ENCODE measurements around the gene DDX24. TPM values are rescaled to one million over a fixed set of nuclear protein-coding genes. Genes with fewer than 3 reads are reported as not detected.
"Not testable (repeated sequence)": the region's sequence is repeated elsewhere in the genome, so short reads cannot be mapped to it uniquely, and the experiment has no call there.

DDX24 gene
- total RNA-seq, 2 donors from 2014 or later, result 102 to 106 TPM

DNA sequence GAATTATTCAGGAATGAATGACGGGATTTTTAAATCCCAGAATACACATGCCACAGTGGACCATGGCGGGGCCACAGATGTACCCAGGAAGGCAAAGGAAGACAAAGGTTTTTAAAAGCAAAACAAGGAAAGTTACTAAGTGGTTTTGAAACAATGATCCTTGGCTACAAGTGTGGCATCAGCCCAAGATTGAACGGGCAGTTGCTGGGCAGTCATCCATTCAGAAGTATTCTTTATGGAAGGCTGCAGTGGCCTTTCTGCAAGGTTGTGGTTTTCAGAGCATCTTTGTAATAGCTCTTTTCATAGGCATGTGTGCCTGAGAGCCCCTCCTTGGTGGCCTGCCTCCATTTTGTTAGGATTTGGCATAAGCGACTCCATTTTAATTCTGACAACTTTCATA is 16.1 kb upstream of the DDX24 start:
- intact Hi-C loops (cut with DNase I, micrococcal nuclease), result no loop called here
- ATAC-seq, result no peak
- no peak for DNase-seq

DNA sequence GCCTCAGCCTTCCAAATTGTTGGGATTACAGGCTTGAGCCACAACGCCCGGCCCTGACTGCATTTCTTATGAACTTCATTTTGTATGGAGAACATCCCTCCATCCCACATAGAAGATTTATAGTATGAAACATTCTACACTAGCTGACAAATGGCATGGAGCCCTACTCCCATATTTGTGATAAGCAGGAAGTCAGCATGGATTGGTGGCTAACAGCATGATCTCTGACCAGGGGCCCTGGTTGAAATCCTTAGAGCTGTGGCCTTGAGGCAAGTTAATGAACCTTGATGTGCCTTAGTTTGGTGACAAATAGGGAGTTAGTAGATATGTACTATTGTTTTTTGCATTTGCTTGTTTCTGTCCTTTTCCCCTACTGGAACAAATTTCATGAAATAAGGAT is 12.4 kb upstream of the DDX24 start:
- intact Hi-C loops (cut with DNase I, micrococcal nuclease), result no loop called here
- ATAC-seq, result no peak
- no peak for DNase-seq

DNA sequence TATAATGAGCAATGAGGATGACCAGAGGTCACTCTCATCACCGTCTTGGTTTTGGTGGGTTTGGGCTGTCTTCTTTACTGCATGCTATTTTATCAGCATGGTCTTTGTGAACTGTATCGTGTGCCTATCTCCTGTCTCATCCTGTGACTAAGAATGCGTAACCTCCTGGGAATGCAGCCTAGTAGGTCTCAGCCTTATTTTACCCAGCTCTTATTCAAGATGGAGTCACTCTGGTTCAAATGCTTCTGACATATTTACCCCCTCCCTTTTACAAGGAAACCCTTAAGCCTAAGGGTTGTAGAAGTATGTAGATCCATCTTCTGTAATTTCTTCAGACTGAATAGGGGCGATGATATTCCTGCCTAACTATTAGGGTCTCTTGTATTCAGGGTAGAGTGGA is 8.5 kb upstream of the DDX24 start:
- DNase-seq, result no peak
- no peak for ATAC-seq
- intact Hi-C loops (cut with DNase I, micrococcal nuclease), result no loop called here

DNA sequence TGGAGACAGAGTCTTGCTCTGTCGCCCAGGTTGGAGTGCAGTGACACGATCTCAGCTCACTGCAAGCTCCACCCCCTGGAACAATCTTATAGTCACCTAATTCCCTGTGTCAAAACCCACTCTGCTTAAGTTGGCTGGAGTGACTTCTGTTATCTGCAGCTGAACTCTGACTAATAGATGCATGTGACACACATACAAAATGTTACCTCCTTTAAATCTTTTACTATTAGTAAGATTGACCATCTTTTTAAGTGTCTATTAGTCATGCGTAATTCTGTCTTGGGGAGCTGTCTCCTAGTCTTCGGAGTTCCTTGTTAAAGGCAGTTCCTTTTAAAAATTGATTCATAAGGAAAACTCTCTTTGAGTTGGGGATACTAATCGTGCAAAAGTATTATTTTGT is 7.5 kb upstream of the DDX24 start:
- no peak for ATAC-seq
- no peak for DNase-seq
- intact Hi-C loops (cut with DNase I, micrococcal nuclease), result no loop called here

DNA sequence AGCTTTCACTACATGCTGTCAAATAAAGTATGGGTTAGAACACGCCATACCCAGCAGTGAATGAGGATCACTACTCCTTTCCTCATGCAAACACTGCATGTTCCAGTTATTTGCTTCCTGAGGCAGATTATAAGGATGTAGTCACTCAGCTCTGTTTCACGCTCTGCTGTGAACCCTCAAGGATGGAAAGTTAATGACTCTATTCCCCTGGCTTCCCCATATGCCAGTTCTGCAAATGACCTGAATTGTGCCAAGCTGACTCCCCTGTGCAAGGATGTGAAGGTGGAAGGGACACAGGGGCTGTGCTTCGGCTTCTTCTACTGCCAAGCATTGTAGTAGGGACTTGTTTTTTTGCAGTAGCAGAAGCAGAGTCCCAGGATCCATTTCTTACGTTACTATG is 6.9 kb upstream of the DDX24 start:
- ATAC-seq, result no peak
- DNase-seq, result no peak
- intact Hi-C loops (cut with DNase I, micrococcal nuclease), result no loop called here

DNA sequence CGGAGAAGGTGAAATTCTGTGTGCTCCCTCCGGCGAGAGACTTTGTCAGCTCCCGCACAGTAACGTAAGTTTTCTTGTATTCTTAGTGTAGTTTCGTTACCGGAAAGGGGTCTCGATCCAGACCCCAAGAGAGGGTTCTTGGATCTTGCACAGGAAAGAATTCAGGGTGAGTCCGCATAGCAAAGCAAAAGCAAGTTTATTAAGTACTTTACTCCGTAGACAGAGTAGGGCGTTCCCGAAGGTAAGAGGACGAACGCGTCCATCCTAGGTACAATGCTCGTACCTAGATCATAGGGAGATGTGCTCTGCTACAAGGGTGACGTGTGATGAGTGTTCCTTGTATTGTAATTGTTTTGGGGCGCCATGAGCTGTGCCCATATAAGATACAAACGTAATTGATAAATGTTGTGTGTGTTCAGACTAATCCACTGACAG is 401 bp upstream of the DDX24 start:
- ATAC-seq (peak; percentile 53), DNase-seq (no peak)
- intact Hi-C loops (cut with DNase I, micrococcal nuclease), result no loop called here

DNA sequence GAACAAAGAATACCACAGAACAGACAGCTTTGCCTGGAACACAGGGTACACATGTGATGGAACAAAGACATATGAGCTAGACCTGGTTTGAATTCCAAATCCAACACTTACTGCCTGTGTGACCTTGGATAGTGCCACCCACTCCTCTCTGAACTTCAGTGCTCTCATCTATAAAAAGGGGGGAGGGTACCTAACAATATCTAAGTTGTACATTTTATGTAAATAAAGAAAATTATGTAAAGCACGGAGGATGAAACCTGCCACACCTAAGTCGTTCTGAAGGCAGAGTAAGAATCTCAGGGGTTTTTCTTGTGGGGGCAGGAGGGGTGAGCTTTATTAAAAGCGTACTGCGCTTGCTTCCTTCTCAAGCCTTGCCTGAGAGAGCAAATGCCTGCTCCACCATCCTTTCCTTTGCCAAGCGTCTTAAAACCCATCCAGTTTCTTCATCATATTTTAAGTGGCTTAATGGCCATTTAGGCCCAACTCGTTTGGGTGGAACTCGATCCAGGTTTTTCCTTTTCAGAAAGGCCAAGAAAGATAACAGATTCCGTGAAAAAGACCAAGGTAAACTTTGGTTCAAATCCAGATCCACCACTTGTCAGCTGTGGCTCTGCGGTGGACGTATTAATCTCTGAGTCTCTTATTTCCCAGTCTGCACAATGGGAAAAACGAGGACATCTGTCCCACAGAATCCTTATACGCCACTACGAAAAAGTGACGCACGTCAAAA is 946 bp downstream of the DDX24 start:
- no peak for ATAC-seq
- intact Hi-C loops (cut with DNase I, micrococcal nuclease), result no loop called here
- no peak for DNase-seq

DNA sequence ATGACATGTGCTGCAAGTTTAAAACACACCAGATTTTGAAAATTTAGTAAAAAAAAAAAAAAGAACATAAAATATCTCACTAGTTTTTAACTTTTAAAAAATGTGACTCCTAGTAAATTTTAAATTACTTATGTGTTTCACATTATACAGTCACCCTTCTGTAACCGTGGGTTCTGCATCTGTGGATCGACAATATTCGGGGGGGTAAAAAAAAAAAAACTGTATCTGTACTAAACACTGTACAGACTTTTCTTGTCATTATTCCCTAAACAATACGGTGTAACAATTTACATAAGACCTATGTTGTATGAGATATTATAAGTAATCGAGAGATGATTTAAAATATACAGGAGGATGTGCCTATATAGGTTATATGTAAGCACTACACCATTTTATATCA is 3.2 kb downstream of the DDX24 start:
- ATAC-seq, result no peak
- intact Hi-C loops (cut with DNase I, micrococcal nuclease), result no loop called here

DNA sequence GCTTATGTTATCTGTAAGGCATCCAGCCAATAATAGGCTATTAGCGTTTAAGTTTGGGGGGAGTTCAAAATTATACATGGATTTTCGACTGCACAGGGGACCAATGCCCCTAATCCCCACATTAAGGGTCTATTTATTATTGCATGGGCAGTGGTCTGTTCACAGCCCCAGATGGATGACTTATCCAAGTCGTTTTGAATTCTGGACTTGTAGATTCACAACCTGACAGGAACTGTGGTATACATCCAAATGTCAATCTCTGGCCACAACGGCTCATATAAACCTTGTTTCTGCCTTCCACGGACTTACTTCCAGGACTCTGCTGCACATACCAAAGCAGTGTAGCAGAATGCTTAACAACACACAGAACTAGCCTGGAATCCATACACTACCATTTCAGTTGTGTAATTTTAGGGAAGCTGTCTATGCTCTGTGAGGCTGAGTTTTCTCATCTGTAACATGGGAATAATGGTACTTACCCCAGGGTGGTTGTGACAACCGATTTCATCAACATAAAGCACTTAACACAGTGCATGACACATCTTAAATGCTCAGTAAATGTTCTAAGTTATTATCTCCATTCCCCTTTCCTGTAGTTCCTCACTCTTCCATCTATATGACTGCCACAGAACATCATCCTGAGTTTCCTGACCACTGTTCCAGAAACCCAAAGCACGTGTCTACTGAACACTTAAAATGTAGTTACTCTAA is 3.7 kb downstream of the DDX24 start:
- intact Hi-C loops (cut with DNase I, micrococcal nuclease), result no loop called here
- DNase-seq, result no peak
- ATAC-seq, result no peak

More for the DNA sequence above, 3.2 kb downstream of the DDX24 start:
- DNase-seq, result no peak

DNA sequence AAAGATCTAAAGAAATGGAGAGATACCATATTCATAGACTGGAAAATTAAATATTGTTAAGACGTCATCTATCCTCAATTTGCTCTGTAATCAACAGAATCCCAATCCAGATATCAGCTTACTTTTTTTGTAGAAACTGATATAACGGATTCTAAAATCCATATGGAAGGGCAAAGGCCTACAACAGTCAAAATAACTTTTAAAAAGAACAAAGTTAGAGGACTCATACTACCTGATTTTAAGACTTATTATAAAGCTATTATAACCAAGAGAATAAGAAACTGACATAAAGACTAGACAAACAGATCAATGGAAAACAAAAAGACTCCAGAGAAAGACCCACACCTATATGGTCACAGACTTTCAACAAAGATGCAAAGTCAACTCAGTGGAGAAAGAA is 6.0 kb downstream of the DDX24 start:
- no peak for DNase-seq
- no peak for ATAC-seq
- intact Hi-C loops (cut with DNase I, micrococcal nuclease), result no loop called here

DNA sequence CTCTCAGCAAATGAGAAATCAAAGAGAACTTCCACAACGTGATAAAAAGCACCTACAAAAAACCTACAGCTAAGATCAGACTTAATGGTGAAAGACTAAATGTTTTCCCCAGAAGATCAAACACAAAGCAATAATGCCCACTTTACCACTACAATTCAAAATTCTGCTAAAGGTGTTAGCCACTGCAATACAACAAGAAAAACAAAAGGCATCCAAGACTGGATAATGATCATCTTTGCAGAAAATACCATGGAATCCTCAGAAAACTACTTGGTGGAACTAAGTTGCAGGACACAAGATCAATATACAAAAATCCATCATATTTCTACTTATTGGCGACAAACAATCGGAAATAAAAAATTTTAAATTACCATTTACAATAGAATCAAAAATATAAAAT is 6.5 kb downstream of the DDX24 start:
- DNase-seq (no peak), ATAC-seq (no peak)
- intact Hi-C loops (cut with DNase I, micrococcal nuclease), result no loop called here

DNA sequence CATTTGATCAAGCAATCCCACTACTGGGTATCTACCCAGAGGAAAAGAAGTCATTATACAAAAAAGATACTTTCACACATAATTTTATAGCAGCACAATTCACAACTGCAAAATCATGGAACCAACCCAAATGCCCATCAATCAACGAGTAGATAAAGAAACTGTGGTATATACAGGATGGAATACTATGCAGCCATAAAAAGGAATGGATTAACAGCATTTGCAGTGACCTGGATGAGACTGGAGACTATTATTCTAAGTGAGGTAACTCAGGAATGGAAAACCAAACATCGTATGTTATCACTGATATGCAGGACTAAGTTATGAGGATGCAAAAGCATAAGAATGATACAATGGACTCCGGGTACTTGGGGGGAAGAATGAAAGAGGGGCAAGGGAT is 8.9 kb downstream of the DDX24 start:
- intact Hi-C loops (cut with DNase I, micrococcal nuclease); ATAC-seq; DNase-seq: not testable (repeated sequence)

DNA sequence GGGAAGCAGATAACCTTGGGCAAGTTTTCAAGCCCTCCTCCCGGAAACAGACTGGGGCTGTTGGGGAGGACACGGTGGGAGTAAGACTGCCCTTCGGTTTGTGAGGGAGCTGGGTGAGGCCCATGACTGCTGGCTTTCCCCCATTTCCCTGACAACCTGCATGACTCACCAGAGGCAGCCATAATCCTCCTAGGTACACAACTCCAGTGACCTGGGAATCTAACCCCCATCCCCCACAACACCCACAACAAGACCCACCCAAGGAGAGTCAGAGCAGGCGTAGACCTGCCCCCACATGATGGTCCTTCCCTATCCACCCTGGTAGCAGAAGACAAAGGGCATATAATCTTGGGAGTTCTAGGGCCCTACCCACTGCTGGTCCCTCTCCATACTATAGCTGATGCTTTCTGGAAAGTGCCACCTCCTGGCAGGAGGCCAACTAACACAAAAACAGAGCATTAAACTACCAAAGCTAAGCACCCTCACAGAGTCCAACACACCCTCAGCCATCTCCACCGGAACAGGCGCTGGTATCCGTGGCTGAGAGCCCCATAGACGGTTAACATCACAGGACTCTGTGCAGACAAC is 14.8 kb downstream of the DDX24 start:
- DNase-seq, result peak; percentile 61 to 87
- peak; percentile 94 for ATAC-seq
- intact Hi-C loops (cut with DNase I, micrococcal nuclease), result no loop called here

DNA sequence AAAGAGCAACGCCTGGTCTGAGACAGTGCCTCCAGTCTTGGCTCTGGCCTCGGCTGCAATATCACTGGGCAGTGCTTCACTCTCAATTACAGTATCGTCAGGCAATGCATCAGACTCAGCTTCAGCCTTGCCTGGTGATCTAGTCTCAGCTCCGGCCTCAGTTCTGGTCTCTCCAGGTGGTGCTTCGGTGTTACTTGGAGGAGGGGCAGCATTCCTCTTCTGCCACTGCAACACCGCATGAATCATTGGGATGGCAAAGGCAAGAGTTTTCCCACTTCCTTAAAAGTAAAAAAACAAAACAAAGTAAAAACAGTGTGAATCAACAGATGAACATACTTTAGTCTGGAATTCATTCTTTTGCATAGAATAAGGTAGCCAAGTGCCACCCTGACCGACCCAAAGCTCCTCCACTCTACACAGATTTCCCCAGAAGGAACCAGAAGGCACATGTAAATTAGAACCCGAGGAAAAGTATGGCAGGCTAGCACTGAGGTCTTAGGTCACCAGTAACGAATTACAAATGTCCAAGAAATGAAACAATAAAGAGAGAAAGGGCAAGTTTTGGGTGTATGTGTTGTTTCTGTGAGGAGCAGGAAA is 18.6 kb downstream of the DDX24 start:
- intact Hi-C loops (cut with DNase I, micrococcal nuclease), result no loop called here
- ATAC-seq, result no peak
- no peak for DNase-seq

DNA sequence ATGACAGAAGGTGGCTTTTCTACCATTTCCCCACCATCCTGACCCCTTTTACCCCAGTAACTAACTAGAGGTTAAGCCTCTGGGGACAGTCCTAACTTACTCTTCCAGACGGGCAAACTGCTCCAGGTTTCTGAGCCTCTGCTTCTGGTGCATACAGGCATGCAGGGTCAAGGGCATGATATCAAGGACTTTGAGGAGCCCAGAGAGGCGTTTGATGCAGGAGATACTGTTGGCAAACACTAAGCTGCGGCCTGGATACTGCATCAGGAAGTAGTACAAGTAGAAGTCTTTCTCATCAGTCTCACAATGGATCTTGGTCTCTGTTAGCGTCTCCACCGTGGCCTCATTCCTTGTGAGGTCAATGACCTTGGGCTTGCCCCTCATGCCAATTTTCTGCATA is 21.0 kb downstream of the DDX24 start:
- intact Hi-C loops (cut with DNase I, micrococcal nuclease), result loop anchor here in 1 of 2 donors (10.0 kb wide), 1 partner anchor 75 kb away; no protein-coding TSS in a partner anchor
- DNase-seq (no peak), ATAC-seq (no peak)

DNA sequence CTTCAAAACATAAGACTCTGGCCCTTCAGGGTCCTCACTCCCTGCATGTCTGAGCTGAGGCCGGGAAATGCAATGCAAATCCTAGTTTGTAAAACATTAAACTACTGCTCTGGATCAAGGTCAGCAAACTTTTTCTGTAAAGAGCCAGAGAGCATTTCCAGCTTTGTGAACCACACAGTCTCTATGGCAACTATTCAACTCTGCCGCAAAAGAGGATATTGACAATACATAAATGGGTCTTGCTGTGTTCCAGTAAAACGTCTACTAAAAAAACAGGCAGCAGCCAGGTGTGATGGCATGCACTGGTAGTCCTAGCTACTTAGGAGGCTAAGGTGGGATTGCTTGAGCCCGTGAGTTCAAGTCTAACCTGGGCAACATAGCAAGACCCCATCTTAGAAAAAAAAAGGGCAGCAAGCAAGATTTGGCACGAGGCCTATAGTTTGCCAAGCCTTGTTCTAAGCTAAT is 22.3 kb downstream of the DDX24 start:
- no peak for DNase-seq
- intact Hi-C loops (cut with DNase I, micrococcal nuclease), result loop anchor here in 1 of 2 donors (10.0 kb wide), 1 partner anchor 76 kb away; no protein-coding TSS in a partner anchor
- peak; percentile 76 for ATAC-seq

DNA sequence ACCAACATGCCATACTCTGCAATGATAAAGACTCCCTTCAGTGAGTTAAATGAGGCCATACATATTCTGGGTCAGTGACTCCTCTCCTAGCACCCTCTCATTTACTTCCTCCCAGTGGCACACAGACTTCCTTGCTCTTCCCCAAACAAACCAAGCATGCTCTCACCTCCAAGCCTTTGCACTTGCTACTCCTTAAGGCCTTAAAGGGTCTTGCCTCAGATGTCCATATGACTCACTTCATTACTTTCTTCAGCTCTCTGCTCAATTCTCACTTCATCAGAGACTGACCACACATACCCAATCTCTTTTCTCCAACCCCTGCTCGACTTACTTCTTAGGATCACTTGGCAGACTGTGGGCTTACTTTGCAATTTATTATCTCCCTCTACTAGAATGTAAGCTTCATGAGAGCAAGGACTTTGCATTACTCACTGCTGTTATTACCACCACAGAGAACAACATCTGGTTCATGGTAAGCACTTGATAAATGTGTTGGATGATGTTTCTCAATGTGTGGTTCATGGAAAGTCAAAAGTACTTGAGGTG is 22.8 kb downstream of the DDX24 start:
- no peak for ATAC-seq
- intact Hi-C loops (cut with DNase I, micrococcal nuclease), result loop anchor here in 1 of 2 donors (10.0 kb wide), 1 partner anchor 77 kb away; no protein-coding TSS in a partner anchor
- DNase-seq, result no peak

DNA sequence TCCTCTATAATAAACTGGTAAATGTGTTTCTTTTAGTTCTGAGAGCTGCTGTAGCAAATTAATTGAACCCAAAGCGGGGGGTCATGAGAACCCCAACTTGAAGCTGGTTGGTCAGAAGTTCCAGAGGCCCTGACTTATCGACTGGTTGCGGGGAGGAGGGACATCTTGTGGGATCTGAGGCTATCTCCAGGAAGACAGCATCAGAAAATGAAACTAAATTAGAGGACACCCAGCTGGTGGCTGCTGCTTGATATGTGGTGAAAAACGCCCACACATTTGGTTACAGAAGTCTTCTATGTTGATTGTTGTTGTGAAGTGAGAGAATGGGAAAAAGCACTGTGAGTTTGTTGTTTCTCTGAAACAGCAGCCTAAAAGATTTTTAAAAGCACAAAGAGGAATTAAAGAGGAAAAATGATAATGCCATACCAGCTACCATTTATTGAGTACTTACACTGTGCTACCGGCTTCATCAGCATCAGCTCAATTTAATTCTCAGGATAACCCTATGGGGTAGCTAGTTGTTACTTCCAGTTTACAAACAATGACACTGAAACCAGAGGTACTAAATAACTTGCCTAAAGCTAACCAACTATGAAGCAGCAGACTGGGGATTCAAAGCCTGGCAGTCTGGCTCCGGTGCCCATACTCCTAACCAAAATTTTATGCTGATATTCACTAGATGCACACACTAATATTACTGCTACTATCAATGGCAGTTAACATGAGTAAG is 24.3 kb downstream of the DDX24 start:
- DNase-seq (no peak), ATAC-seq (no peak)
- intact Hi-C loops (cut with DNase I, micrococcal nuclease), result loop anchor here in 1 of 2 donors (10.0 kb wide), 1 partner anchor 78 kb away; no protein-coding TSS in a partner anchor

Data from left colon (tissue), 2 donors.